NCI-H446 treated with DMSO at 0.1 percent for 48 hours (cell line): ENCODE data around the gene ADH4.
"Not testable (repeated sequence)": the region's sequence is repeated elsewhere in the genome, so short reads cannot be mapped to it uniquely, and the experiment has no call there.

ENCODE experiments used
- DNase-seq: peaks from one replicate; lab custom pipeline; 2025; lab: John Stamatoyannopoulos, UW

ADH4 gene

GRCh38 chr4:99144070-99144469, at the start of gene ADH4:
ADH4 (minus strand) TSS chr4:99144297; CDS start chr4:99144222, 75 bp downstream.
- no peak for DNase-seq

GRCh38 chr4:99190336-99190735, 46.2 kb upstream of the ADH4 start:
- no peak for DNase-seq

- not testable (repeated sequence) for DNase-seq
Measured at GRCh38 chr4:99189900-99190299, 45.8 kb upstream of the ADH4 start.

- DNase-seq = no peak
Measured at GRCh38 chr4:99186029-99186428, 41.9 kb upstream of the ADH4 start.

GRCh38 chr4:99185581-99185980, 41.5 kb upstream of the ADH4 start:
- no peak for DNase-seq

- no peak for DNase-seq
Measured at GRCh38 chr4:99180382-99181070, 36.4 kb upstream of the ADH4 start.

GRCh38 chr4:99179626-99180025, 35.5 kb upstream of the ADH4 start:
- DNase-seq = no peak

- DNase-seq = no peak
Measured at GRCh38 chr4:99179178-99179577, 35.1 kb upstream of the ADH4 start.

GRCh38 chr4:99166544-99166943, 22.4 kb upstream of the ADH4 start:
- DNase-seq = no peak

GRCh38 chr4:99165978-99166377, 21.9 kb upstream of the ADH4 start:
- no peak for DNase-seq

GRCh38 chr4:99161373-99162099, 17.4 kb upstream of the ADH4 start:
- no peak for DNase-seq

GRCh38 chr4:99159699-99160098, 15.6 kb upstream of the ADH4 start:
- no peak for DNase-seq

- DNase-seq = no peak
Measured at GRCh38 chr4:99157478-99157935, 13.4 kb upstream of the ADH4 start.

- DNase-seq = no peak
Measured at GRCh38 chr4:99156992-99157391, 12.9 kb upstream of the ADH4 start.

GRCh38 chr4:99154658-99155342, 10.7 kb upstream of the ADH4 start:
- DNase-seq = no peak

GRCh38 chr4:99151995-99152394, 7.9 kb upstream of the ADH4 start:
- no peak for DNase-seq

GRCh38 chr4:99151452-99151851, 7.4 kb upstream of the ADH4 start:
- no peak for DNase-seq

- no peak for DNase-seq
Measured at GRCh38 chr4:99149426-99150019, 5.4 kb upstream of the ADH4 start.

- no peak for DNase-seq
Measured at GRCh38 chr4:99148550-99148949, 4.5 kb upstream of the ADH4 start.

GRCh38 chr4:99144587-99144986, 490 bp upstream of the ADH4 start:
- DNase-seq = no peak

- DNase-seq = no peak
Measured at GRCh38 chr4:99136329-99136728, 7.8 kb downstream of the ADH4 start.

- DNase-seq = no peak
Measured at GRCh38 chr4:99135541-99136162, 8.4 kb downstream of the ADH4 start.
